GM19372 (cell line): ENCODE measurements around the gene IRX1.

Experiments
- ATAC-seq: cut with Tn5 transposase; IDR thresholded peaks from one replicate; pipeline ENCODE4 v1.9.1; 2021; ENCODE audit warnings: mild to moderate bottlenecking, low read depth, moderate library complexity; ENCODE audit not compliant: unreplicated experiment

The IRX1 gene

DNA sequence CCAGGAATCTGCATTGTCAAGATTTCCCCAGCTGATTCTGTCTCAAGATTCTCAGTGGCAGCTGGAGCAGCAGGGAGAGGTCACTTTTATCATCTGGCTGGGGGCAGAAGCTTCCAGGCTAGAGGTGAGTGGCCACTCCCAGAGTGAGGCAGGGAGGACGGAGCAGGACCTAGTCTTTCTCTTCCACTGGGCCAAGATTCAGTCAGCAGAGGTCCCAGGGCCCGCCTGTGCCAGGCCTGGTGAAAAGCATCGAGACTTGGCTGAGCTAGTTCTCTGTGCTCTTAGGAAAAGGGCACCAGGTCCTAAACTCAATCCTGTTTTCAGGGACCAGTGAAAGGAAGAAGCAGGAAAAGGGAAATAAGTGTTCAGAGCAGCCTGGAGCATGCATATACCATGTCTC, 46.6 kb downstream of the IRX1 start:
- no peak for ATAC-seq

DNA sequence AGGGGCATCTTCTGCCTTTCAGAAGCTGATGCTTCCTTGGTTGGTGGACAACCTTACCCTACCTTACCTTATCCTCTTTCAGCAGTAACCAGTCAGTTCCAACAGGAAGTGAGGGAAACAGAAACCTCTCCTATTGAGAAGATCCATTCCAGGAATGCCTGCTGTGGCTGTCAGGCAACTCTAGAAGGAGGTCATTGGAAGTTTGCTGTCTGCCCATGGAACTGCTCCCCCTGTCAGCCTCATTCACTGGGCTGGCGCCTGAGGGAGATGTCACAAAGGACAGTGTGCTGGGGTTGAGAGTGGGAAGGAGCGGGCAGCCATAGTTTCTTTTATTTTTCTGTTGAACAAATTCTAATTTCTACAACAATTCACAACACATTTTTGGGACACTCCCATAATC, 54.7 kb downstream of the IRX1 start:
- ATAC-seq = no peak

DNA sequence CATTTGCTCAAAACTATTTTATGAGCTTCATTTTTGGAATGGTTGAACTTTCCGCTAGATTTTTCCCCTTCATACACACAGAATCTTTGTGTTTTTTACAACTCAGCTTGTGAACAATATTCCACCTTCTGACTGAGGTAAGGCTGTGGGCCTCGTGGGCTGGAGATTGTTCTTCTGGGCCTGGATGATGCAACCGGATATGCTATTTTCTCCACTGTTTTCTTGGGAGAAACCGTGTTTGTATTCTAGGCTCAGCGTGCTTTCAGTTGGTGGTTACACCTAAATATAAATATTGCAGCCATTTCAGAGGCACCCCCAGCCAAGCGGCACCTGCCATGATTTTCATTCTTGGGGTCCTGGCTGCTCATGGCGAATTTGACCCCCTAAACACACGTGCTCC, 55.2 kb downstream of the IRX1 start:
- no peak for ATAC-seq
